AG10803 (cell line): ENCODE results near the gene PHF23.

Source experiments
- DNase-seq: peaks from one replicate; pipeline ENCODE4 v3.0.0; 2010; ENCODE audit warnings: low read depth
- H3K4me3 ChIP-seq: 2 replicates; pipeline ENCODE4 v1.5.1; 2011; ENCODE audit warnings: mild to moderate bottlenecking, low read length, control low read depth
- TF ChIP-seq, protein P1 (sequence below): conservative IDR thresholded peaks from 2 replicates; pipeline ENCODE4 v1.5.1; 2011; ENCODE audit warnings: mild to moderate bottlenecking, low read length, control low read depth, inconsistent platforms

The PHF23 gene

DNA sequence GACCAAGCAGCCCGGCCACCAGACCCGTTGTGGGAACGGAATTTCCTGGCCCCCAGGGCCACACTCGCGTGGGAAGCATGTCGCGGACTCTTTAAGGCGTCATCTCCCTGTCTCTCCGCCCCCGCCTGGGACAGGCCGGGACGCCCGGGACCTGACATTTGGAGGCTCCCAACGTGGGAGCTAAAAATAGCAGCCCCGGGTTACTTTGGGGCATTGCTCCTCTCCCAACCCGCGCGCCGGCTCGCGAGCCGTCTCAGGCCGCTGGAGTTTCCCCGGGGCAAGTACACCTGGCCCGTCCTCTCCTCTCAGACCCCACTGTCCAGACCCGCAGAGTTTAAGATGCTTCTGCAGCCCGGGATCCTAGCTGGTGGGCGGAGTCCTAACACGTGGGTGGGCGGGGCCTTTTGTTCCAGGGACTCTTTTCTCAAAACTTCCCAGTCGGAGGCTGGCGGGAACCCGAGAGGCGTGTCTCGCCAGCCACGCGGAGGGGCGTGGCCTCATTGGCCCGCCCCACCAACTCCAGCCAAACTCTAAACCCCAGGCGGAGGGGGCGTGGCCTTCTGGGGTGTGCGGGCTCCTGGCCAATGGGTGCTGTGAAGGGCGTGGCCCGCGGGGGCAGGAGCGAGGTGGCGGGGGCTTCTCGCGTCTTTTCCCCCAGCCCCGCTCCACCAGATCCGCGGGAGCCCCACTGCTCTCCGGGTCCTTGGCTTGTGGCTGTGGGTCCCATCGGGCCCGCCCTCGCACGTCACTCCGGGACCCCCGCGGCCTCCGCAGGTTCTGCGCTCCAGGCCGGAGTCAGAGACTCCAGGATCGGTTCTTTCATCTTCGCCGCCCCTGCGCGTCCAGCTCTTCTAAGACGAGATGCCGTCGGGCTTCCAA is 42.1 kb upstream of the PHF23 start, which contains the start of gene SLC2A4:
Gene SLC2A4, plus strand, starts transcription at position 645 of the 879 bp plus-strand sequence. Its CDS starts 217 bp downstream, at position 862.
- peak within 1 kb of the TSS; percentile 58 for H3K4me3 ChIP-seq
- peak; percentile 85 for DNase-seq
- TF ChIP-seq, protein P1, sequence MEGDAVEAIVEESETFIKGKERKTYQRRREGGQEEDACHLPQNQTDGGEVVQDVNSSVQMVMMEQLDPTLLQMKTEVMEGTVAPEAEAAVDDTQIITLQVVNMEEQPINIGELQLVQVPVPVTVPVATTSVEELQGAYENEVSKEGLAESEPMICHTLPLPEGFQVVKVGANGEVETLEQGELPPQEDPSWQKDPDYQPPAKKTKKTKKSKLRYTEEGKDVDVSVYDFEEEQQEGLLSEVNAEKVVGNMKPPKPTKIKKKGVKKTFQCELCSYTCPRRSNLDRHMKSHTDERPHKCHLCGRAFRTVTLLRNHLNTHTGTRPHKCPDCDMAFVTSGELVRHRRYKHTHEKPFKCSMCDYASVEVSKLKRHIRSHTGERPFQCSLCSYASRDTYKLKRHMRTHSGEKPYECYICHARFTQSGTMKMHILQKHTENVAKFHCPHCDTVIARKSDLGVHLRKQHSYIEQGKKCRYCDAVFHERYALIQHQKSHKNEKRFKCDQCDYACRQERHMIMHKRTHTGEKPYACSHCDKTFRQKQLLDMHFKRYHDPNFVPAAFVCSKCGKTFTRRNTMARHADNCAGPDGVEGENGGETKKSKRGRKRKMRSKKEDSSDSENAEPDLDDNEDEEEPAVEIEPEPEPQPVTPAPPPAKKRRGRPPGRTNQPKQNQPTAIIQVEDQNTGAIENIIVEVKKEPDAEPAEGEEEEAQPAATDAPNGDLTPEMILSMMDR: no peak

GRCh38 chr17:7280519-7281073 is 41.3 kb upstream of the PHF23 start:
- peak overlapping the region; percentile 58 for H3K4me3 ChIP-seq
- TF ChIP-seq, protein P1: peak; percentile 86
- DNase-seq: peak; percentile 68

DNA sequence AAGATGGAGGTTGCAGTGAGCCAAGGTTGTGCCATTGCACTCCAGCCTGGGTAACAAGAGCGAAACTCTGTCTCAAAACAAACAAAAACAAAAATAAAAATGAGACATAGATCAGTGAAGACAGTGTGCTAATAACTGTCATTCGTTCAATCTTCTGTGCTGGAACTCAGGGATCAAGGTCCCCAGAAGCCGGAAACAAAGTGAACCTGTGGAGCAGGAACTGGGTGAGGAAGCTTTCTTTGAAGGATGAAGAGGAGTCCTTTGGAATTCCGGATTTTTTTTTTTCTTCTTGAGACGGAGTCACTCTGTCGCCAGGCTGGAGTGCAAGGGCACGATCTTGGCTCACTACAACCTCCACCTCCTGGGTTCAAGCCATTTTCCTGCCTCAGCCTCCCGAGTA is 40.2 kb upstream of the PHF23 start:
- no peak for DNase-seq
- TF ChIP-seq, protein P1: no peak
- H3K4me3 ChIP-seq: no peak overlapping the region

DNA sequence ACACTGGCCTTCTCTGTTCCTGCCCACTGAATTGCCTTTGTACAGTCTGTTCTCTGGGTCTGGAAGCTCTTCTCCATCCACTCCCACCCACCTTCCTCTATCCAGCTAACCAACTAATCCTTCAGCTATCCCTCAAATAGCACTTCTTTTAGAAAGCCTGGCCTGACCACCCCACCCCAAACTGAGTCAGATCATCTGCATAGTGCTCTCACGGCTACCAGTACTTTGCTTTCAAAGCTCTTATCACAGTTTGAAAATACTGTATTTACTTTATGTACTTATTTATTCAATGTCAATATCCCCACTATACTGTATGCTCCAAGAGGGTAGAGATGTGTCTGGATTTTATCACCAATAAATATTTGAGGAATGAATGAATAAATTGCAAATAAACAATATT is 27.5 kb upstream of the PHF23 start:
- no peak overlapping the region for H3K4me3 ChIP-seq
- no peak for DNase-seq
- TF ChIP-seq, protein P1: no peak

DNA sequence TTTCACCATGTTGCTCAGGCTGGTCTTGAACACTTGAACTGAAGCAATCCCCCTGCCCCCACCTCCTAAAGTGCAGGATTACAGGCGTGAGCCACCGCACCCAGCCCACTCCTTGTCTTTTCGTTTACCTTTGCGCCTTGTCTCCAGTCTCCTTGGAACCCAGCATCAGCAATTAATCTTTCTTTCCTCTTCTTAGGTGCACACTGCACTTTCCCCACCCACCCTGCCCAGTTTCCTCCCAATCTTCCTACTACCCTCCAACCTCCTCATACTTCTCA is 24.5 kb upstream of the PHF23 start:
- DNase-seq: no peak
- TF ChIP-seq, protein P1: no peak
- no peak overlapping the region for H3K4me3 ChIP-seq

GRCh38 chr17:7262935-7263800 is 23.9 kb upstream of the PHF23 start:
- TF ChIP-seq, protein P1: no peak
- DNase-seq: no peak
- no peak overlapping the region for H3K4me3 ChIP-seq
